ENCODE measurements around the gene CRYGA.
"Not testable (repeated sequence)": the region's sequence is repeated elsewhere in the genome, so short reads cannot be mapped to it uniquely, and the experiment has no call there.

GRCh38 chr2:208112273-208112745, 51.1 kb downstream of the CRYGA start:
- TF ChIP-seq CTCF, POLR2A (IDR thresholded peaks at IDR 0.05): not testable (repeated sequence)

Data from testis (tissue), 2 donors.